ENCODE measurements around the gene MYT1.
"Not testable (repeated sequence)": the region's sequence is repeated elsewhere in the genome, so short reads cannot be mapped to it uniquely, and the experiment has no call there.

Gene MYT1

GRCh38 chr20:64171211-64171610 is 7.0 kb downstream of the MYT1 start:
- no peak for DNase-seq

- DNase-seq = no peak
Observed at GRCh38 chr20:64173116-64173515, 8.9 kb downstream of the MYT1 start.

GRCh38 chr20:64176551-64176950 is 12.3 kb downstream of the MYT1 start:
- no peak for DNase-seq

- DNase-seq = no peak
Observed at GRCh38 chr20:64176971-64177370, 12.7 kb downstream of the MYT1 start.

- no peak for DNase-seq
Observed at GRCh38 chr20:64177384-64177783, 13.1 kb downstream of the MYT1 start.

- DNase-seq = no peak
Observed at GRCh38 chr20:64177787-64178186, 13.5 kb downstream of the MYT1 start.

GRCh38 chr20:64178925-64179324 is 14.7 kb downstream of the MYT1 start:
- not testable (repeated sequence) for DNase-seq

GRCh38 chr20:64179805-64180204 is 15.6 kb downstream of the MYT1 start:
- DNase-seq = no peak

GRCh38 chr20:64180673-64181072 is 16.4 kb downstream of the MYT1 start:
- no peak for DNase-seq

- no peak for DNase-seq
Observed at GRCh38 chr20:64181391-64181790, 17.1 kb downstream of the MYT1 start.

- DNase-seq = no peak
Observed at GRCh38 chr20:64182146-64182865, 18.1 kb downstream of the MYT1 start.

- no peak for DNase-seq
Observed at GRCh38 chr20:64183313-64183712, 19.1 kb downstream of the MYT1 start.

- DNase-seq = no peak
Observed at GRCh38 chr20:64184795-64185194, 20.5 kb downstream of the MYT1 start.

GRCh38 chr20:64185276-64185900 is 21.1 kb downstream of the MYT1 start:
- no peak for DNase-seq

GRCh38 chr20:64186071-64186598 is 21.9 kb downstream of the MYT1 start:
- no peak for DNase-seq

GRCh38 chr20:64187213-64187612 is 23.0 kb downstream of the MYT1 start:
- not testable (repeated sequence) for DNase-seq

- no peak for DNase-seq
Observed at GRCh38 chr20:64188091-64188490, 23.8 kb downstream of the MYT1 start.

- DNase-seq = no peak
Observed at GRCh38 chr20:64188682-64189529, 24.7 kb downstream of the MYT1 start.

GRCh38 chr20:64189530-64189966 is 25.3 kb downstream of the MYT1 start:
- DNase-seq = no peak

- DNase-seq = no peak
Observed at GRCh38 chr20:64189986-64190385, 25.7 kb downstream of the MYT1 start.

- DNase-seq = no peak
Observed at GRCh38 chr20:64191002-64191401, 26.8 kb downstream of the MYT1 start.

- DNase-seq = no peak
Observed at GRCh38 chr20:64192406-64192805, 28.2 kb downstream of the MYT1 start.

GRCh38 chr20:64193058-64193457 is 28.8 kb downstream of the MYT1 start:
- DNase-seq = no peak
